NB4 (cell line): Measurements from ENCODE around the gene NOL3.

Source experiments
- DNase-seq: peaks from one replicate; pipeline ENCODE4 v3.0.0; 2010; ENCODE audit warnings: low read depth
- H3K4me3 ChIP-seq: one replicate; pipeline ENCODE4 v1.5.1; 2011; ENCODE audit warnings: mild to moderate bottlenecking, low read depth, low read length, moderate library complexity
- MYC ChIP-seq: IDR thresholded peaks from 2 replicates; pipeline ENCODE4 v1.6.1; 2011; ENCODE audit warnings: low read depth, low read length
- POLR2A ChIP-seq: IDR thresholded peaks from 2 replicates; pipeline ENCODE4 v1.6.1; 2011; ENCODE audit warnings: mild to moderate bottlenecking; ENCODE audit not compliant: insufficient read length; ENCODE audit errors: extremely low read depth
- TF ChIP-seq, protein P1 (sequence below): IDR thresholded peaks from one replicate; pipeline ENCODE4 v1.5.1; 2012; ENCODE audit warnings: low read depth, low read length
- TF ChIP-seq, protein P2 (sequence below): IDR thresholded peaks from 2 replicates; pipeline ENCODE4 v1.6.1; 2011; ENCODE audit warnings: low read depth, low read length

NOL3 gene

DNA sequence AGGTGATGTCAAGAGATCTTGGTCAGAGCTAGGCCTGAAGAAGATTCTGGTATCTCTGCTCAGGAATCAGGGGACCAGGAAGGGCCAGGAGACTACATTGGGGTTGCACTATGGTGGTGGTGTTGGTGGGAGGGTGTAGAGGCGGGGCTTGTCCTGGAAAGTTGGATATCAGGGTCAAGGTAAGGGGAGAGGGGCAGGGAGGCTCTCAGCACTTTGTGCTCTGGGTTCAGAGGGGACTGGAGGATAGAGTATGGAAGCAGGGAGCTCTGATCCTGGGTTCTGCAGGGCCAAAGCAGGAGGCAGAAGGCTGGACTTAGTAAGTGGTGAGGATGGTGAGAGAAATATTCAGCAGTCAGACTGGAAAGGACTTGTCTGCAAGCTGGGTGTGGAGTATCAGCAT is 3.0 kb downstream of the NOL3 start:
- H3K4me3 ChIP-seq: no peak overlapping the region
- no peak for DNase-seq
- TF ChIP-seq POLR2A (no peak), MYC (no peak)
- TF ChIP-seq, protein P1, sequence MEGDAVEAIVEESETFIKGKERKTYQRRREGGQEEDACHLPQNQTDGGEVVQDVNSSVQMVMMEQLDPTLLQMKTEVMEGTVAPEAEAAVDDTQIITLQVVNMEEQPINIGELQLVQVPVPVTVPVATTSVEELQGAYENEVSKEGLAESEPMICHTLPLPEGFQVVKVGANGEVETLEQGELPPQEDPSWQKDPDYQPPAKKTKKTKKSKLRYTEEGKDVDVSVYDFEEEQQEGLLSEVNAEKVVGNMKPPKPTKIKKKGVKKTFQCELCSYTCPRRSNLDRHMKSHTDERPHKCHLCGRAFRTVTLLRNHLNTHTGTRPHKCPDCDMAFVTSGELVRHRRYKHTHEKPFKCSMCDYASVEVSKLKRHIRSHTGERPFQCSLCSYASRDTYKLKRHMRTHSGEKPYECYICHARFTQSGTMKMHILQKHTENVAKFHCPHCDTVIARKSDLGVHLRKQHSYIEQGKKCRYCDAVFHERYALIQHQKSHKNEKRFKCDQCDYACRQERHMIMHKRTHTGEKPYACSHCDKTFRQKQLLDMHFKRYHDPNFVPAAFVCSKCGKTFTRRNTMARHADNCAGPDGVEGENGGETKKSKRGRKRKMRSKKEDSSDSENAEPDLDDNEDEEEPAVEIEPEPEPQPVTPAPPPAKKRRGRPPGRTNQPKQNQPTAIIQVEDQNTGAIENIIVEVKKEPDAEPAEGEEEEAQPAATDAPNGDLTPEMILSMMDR: no peak
- TF ChIP-seq, protein P2, sequence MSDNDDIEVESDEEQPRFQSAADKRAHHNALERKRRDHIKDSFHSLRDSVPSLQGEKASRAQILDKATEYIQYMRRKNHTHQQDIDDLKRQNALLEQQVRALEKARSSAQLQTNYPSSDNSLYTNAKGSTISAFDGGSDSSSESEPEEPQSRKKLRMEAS: no peak

DNA sequence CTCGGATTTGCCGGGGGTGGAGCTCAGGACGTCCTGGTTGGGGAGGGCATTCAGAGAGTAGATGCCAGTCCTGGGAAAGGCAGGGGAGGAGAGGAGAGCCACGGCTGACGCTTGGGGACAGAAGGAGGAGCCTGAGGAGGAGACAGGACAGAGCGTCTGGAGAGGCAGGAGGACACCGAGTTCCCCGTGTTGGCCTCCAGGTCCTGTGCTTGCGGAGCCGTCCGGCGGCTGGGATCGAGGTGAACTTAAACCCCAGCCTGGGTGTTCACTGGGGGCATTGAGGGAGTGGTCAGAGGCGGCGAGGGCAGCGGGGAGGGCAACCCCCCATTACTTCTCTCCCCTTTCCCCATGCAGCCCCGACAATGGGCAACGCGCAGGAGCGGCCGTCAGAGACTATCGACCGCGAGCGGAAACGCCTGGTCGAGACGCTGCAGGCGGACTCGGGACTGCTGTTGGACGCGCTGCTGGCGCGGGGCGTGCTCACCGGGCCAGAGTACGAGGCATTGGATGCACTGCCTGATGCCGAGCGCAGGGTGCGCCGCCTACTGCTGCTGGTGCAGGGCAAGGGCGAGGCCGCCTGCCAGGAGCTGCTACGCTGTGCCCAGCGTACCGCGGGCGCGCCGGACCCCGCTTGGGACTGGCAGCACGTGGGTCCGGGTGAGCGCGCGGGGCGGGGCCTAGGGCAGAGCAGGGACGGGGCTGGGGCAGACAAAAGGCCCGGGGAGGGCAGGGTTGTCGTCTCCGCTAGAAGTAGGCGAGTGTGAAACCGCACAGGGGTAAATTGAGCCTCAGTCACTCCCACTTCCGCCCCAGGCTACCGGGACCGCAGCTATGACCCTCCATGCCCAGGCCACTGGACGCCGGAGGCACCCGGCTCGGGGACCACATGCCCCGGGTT is 3.7 kb downstream of the NOL3 start:
- DNase-seq: peak; percentile 88
- peak overlapping the region; percentile 34 for H3K4me3 ChIP-seq
- no peak; the same call in 1 of the 2 replicates for TF ChIP-seq MYC
- peak; percentile 38 for TF ChIP-seq POLR2A
- TF ChIP-seq, protein P2: peak; percentile 46; the same call in 1 of the 2 replicates
- TF ChIP-seq, protein P1: peak; percentile 5

DNA sequence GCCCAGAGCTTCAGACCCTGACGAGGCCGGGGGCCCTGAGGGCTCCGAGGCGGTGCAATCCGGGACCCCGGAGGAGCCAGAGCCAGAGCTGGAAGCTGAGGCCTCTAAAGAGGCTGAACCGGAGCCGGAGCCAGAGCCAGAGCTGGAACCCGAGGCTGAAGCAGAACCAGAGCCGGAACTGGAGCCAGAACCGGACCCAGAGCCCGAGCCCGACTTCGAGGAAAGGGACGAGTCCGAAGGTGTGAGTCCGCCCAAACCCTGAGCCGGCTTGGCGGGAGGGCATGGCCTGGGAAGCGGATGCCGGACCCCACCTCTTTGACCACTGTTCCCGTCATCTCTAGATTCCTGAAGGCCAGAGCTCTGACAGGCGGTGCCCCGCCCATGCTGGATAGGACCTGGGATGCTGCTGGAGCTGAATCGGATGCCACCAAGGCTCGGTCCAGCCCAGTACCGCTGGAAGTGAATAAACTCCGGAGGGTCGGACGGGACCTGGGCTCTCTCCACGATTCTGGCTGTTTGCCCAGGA is 4.4 kb downstream of the NOL3 start:
- no peak for DNase-seq
- TF ChIP-seq POLR2A (no peak), MYC (no peak)
- TF ChIP-seq, protein P2: no peak
- TF ChIP-seq, protein P1: no peak
- no peak overlapping the region for H3K4me3 ChIP-seq

DNA sequence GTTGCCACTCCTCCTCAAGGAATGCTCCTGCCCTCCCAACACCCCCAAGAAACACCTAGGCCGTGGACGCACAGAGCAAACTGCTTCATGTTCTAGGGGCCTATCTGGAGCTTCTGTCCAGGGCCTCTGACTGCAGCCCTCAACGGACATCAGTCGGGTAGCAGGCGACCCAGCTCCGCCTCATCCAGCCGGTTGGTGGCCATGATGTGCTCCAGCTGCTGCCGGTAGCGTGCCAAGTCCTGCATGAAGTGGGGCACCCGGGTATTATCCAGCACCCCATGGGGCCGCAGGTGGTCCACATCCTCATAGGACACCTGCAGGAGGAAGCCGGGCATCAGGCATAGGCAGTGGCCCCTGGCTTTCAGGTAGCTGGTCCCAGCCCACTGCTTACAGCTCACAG is 6.3 kb downstream of the NOL3 start:
- DNase-seq: no peak
- no peak overlapping the region for H3K4me3 ChIP-seq
- TF ChIP-seq POLR2A (no peak), MYC (no peak)
- TF ChIP-seq, protein P2: no peak
- TF ChIP-seq, protein P1: no peak

DNA sequence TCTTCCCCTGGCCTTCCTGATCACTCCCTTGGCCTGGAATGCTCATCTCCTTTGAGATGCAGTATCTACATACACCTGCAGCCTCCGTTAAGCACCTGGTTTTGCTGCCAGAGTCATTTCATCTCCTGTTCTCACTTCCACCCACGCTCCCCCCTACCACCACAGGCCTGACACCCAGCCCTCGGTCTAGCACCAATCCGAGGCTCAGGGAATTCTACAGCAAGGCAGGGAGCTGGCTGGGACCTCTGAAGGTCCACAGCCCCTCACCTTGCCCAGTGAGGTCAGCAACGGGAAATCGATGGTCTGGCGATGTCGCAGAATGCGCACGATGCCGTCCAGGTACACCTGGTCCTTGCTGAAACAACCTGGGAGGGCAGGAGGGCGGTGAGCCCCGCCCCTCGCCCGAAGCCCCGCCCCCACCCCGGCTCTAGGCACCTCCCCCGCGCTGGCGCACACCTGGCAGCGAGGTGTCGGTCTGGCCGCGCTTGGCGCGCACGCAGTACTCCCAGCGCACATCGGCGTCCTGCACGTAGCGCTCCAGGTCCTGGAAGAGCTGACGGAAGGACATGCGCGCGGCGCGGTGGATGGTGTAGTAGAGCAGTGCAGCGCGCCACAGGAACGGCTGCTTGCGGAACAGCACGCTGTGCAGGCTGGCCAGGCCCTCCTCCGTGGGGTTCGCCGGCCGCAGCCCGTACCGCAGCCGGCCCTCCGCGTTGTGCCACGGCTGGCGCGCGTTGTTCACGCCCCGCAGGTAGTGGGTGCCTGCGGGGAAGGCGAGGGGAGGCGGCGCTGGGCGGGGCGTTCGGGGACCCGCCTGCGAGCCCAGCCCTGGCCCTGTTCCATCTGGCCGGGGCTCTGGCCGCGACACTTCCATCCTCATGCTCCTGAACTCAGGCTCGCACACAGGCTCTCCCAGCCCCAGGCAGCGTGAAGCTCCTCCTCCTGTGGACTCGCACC is 7.7 kb downstream of the NOL3 start:
- DNase-seq: peak; percentile 43
- no peak for TF ChIP-seq MYC
- TF ChIP-seq, protein P1: no peak
- no peak for TF ChIP-seq POLR2A
- TF ChIP-seq, protein P2: no peak
- H3K4me3 ChIP-seq: no peak overlapping the region
